DMS 273 (cell line): ENCODE results near the gene ADAP1.

Experiments
- DNase-seq: peaks from one replicate; lab custom pipeline; 2025; ENCODE audit not compliant: unreplicated experiment; lab: John Stamatoyannopoulos, UW

ADAP1 gene

GRCh38 chr7:923108-924041 is 31.1 kb downstream of the ADAP1 start:
- DNase-seq, result no peak

- no peak for DNase-seq
These were observed 32.0 kb downstream of the ADAP1 start for GRCh38 chr7:922334-923107.

- no peak for DNase-seq
These were observed 32.7 kb downstream of the ADAP1 start for GRCh38 chr7:921581-922333.

GRCh38 chr7:921071-921461 is 33.4 kb downstream of the ADAP1 start:
- no peak for DNase-seq

- no peak for DNase-seq
These were observed 34.0 kb downstream of the ADAP1 start for GRCh38 chr7:920351-921070.

- no peak for DNase-seq
These were observed 34.5 kb downstream of the ADAP1 start for GRCh38 chr7:919924-920341.

GRCh38 chr7:919114-919442 is 35.4 kb downstream of the ADAP1 start:
- no peak for DNase-seq

GRCh38 chr7:918441-919113 is 35.9 kb downstream of the ADAP1 start:
- no peak for DNase-seq

GRCh38 chr7:918118-918425 is 36.4 kb downstream of the ADAP1 start:
- no peak for DNase-seq

- DNase-seq, result no peak
These were observed 37.0 kb downstream of the ADAP1 start for GRCh38 chr7:917255-918117.

GRCh38 chr7:916291-916941 is 38.1 kb downstream of the ADAP1 start:
- DNase-seq, result peak; percentile 64

GRCh38 chr7:915291-916218 is 38.9 kb downstream of the ADAP1 start:
- peak; percentile 55 for DNase-seq

GRCh38 chr7:914521-915194 is 39.8 kb downstream of the ADAP1 start:
- no peak for DNase-seq

GRCh38 chr7:913736-914520 is 40.6 kb downstream of the ADAP1 start:
- DNase-seq, result peak; percentile 62

- no peak for DNase-seq
These were observed 42.5 kb downstream of the ADAP1 start for GRCh38 chr7:911791-912480.

GRCh38 chr7:910931-911431 is 43.5 kb downstream of the ADAP1 start:
- DNase-seq, result no peak
